CD4-positive, alpha-beta T cell treated with Interferon gamma for 1 hour (primary cell): Measurements from ENCODE around the gene EIPR1.
"Not testable (repeated sequence)": the region's sequence is repeated elsewhere in the genome, so short reads cannot be mapped to it uniquely, and the experiment has no call there.

ENCODE experiments used
- DNase-seq: peaks from one replicate; pipeline ENCODE4 v3.0.0-alpha.2; 2020

The EIPR1 gene

DNA sequence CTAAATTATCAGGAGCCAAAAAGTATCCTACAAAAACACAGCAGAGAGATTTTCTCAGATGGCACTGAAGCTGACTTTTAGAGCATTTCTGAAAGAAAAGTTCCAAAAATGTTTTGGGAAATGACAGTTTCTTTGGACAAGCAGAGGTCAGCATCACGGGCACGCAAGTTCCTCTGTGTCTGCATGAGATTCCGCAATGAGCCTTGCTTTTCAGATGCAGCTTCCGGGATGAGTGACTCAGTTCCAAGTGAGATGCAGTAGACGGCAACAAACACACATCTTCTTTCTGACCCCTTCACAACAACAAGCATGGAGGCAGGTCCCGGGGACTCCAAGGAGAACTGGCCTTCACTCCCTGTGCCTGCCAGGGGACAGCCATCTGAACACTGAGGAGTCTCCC lies 76.6 kb downstream of the EIPR1 start:
- no peak for DNase-seq

DNA sequence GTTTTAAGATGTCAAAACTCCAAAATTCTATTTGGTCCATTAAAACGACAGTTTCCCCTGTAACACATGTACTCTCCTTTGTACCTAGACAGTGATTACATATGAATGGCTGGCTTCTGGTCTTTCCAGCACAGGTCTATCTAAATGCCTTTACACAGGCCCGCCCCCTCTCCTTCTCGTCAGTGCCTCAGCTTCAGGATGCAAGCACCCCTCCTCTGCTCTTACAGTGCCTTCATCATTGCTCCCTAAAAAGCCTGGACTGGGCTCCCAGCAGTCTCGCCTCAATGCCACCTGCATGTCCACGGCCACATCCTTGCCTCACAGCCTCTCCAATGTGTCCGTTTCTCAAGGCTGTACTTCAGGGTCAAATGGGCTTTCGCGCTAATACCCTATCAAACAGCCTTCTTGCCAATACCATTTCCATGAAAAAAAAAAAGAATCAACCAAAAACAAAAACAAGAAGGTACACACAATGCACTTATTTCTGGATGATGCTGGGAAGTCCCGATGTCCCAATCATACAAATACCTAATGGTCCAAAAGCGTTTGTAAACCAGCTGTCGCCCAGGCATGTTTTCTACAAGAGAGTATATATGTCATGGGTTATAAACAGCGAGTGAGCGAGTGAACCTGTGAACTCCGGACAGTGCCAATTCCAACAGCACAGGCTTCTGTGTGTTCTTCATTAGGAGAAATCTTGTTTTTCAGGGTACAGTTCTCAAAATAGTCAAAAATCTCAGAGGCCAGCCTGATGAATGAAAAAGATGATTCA lies 77.2 kb downstream of the EIPR1 start:
- no peak for DNase-seq

DNA sequence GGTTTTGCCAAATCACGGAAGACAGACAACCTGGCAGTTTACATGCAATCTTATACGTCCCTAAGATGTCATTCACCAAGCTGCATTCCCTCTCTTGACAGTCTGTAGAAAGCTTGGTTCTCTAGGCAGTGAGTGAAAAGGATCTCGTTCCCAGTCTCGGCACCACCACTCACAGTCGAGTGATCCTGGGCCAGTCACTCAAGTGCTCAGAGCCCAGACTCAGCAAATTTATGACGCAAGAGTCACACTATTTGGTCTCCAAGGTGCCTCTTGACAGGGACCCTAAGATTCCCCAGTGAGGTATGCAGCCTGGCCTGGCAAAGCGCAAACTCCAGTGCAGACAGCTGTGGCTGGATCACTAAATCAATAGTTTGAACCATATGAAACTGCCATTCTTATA lies 77.9 kb downstream of the EIPR1 start:
- DNase-seq: no peak

DNA sequence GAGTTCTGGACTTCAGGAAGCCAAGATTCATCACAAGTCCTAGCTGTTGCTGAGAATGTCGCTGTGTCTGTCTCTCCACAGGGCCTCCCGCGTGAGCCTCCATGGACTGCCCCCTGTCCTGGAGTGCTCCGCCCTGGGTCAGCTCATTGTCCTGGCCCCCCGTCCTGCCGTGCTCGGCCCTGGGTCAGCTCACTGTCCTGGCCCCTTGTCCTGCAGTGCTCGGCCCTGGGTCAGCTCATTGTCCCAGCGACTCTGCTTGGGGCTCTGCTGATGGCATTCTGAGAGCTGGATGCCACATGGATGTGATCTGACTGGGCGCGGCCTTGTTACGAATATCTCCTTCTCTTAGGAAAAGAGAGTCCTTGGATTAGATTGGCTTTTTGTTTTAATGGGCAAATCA lies 78.5 kb downstream of the EIPR1 start:
- DNase-seq: no peak

DNA sequence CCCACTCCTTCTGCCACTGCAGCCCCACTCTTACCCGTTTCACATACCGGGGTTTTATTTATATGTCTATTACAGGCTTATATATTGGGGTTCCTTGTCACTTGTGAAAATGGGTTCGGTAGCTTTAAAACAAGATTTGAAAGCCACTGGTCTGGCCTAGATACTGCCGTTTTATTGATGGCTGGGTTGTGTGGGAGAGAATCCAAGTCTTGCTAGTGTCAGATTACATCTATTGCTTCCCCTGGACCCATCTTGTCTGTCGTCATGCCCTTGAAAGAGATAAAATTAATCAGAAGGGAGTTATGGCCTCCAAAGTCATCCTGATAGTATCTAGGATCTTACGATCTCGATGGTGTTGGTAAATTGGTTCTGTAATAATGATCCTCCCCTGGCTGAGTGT lies 79.4 kb downstream of the EIPR1 start:
- no peak for DNase-seq

DNA sequence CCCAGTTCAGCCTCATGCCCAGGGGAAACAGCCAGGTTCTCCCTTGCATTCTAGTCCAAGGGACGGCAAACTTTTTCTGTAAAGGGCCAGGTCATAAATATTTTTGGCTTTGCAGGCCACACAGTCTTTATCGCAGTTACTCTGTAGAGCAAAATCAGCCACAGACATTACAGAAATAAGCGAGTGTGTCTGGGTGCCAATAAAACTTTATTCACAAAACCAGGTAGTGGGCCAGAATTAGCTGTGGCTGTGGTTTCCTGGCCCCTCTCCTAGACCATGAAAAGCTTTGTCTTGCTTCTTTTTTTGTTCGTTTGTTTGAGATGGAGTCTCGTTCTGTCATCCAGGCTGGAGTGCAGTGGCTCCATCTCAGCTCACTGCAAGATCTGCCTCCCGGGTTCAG lies 80.1 kb downstream of the EIPR1 start:
- no peak for DNase-seq

DNA sequence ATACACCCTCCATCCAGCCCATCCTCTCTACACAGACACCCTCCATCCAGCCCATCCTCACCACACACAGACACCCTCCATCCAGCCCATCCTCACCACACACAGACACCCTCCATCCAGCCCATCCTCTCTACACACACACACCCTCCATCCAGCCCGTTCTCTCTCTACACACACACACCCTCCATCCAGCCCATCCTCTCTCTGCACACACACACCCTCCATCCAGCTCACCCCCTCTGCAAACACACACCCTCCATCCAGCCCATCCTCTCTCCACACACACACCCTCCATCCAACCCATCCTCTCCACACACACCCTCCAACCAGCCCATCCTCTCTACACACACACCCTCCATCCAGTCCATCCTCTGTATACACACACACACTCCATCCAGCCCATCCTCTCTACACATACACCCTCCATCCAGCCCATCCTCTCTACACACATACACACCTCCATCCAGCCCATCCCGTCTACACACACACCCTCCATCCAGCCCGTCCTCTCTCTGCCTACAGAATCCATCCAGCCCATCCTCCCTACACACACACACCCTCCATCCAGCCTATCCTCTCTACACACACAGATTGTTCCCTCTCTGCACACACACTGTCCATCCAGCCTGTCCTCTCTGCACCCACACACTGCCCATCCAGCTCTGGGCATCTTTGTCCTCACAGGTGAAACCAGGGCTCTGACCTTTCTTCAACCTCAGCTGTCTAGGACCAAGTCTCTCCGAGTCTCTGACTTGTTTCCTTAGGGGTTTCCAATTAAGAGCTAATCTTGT lies 81.2 kb downstream of the EIPR1 start:
- no peak for DNase-seq

DNA sequence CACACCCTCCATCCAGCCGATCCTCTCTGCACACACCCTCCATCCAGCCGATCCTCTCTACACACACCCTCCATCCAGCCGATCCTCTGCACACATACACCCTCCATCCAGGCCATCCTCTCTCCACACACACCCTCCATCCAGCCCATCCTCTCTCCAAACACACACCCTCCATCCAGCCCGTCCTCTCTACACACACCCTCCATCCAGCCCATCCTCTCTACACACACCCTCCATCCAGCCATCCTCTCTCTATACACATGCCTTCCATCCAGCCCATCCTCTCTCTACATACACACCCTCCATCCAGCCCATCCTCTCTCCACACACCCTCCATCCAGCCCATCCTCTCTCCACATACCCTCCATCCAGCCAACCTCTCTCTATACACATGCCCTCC lies 83.1 kb downstream of the EIPR1 start:
- DNase-seq: no peak

DNA sequence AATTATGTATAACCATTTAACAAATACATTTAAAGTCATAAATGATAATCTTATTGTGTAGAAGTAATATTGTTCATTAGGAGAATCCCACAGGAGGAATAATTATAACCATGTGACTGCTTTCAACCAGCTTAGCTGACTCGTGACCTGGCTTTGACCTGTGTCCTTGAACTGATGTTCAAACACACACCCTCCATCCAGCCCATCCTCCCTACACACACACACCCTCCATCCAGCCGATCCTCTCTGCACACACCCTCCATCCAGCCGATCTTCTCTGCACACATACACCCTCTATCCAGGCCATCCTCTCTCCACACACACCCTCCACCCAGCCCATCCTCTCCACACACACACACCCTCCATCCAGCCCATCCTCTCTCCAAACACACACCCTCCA lies 83.5 kb downstream of the EIPR1 start:
- DNase-seq: no peak

DNA sequence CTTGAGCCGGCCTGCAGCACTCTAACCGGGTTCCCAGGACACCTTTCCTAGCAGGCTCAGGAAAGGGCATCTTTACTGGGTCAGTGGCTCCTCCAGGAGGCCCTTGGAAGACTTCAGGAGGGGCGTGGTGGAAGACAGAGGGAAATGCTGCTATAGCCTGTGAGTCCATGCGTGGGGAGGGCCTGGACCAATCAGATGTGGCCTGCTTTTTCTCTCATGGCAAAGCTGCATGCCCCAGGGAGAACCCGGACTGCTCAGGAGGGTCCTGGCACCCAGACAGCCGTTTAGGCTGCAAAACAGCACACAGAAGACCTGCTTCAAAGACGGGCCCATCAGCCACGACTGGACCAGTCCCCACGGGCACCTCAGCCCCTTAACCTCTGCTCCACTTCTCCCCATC lies 84.4 kb downstream of the EIPR1 start:
- no peak for DNase-seq

DNA sequence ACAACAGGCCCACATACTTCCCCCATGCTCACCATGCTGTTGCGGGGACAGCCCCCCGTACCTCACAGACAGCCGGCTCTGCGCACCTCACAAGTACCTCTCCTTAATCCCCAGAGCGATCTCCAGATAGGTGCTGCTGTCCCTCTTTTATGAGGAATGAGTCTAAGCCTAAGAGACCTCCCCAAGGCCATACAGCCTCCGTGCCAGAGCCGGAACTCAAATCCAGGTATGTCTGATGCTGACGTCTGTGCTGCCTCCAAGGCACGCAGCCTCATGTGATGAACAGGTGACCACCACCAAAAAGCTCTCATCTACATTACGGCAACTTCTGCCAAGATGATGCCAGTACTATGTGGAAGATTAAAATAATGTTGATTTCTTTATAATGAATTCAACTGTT lies 85.2 kb downstream of the EIPR1 start:
- DNase-seq: no peak

DNA sequence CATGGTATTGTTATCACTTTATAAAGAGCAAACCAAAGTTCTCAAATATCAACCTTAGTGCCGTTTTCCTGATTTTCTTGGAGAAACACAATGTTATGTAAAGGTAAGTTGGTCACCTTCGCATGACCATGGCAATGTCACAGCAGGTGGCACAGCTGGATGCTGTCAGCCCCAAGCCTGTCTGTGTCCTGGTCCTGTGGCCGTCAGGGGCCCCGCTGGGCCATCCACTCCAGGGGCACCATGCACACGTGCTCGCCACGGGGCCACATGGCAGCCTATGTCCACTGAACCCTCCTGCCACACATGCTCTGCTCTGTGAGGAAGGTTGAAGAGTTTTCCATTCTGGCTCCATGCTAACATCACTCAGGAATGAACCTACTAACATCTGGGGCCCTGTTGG lies 85.9 kb downstream of the EIPR1 start:
- no peak for DNase-seq

DNA sequence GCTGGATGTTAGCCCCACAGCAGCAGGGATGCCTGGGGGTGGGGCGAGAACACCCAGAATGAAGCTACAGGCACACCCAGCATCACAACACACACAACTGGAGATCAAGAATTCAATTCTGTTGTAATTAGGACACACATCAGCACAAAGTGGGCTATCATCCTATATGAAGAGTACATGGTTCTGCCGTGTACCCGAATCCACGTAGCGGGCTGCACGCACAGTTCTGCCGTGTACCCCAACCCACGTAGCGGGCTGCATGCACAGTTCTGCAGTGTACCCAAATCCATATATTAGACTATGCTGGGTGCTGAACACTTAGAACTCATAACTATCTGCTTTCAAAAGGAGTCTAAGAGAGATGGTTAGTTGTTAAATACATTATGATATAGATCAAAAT lies 86.5 kb downstream of the EIPR1 start:
- DNase-seq: no peak

DNA sequence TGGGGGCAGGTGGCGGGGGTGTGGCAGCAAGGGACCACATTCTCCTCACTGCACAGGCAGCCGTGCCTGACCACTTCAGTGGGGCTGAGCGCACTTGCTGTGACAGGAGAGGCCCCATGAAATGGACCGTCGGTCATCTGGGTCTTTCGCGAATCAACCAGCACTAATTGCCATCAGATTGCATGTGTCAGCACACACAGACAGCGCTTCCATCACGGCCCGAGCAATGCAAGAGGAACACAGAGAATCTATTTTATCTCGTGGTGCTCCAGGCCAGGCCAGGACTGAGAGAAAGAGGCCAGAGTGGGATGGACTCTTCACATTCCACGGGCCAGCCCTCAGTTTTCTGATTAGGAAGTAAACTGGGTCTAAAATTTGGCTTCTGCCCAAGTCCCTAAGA lies 87.0 kb downstream of the EIPR1 start:
- DNase-seq: no peak

DNA sequence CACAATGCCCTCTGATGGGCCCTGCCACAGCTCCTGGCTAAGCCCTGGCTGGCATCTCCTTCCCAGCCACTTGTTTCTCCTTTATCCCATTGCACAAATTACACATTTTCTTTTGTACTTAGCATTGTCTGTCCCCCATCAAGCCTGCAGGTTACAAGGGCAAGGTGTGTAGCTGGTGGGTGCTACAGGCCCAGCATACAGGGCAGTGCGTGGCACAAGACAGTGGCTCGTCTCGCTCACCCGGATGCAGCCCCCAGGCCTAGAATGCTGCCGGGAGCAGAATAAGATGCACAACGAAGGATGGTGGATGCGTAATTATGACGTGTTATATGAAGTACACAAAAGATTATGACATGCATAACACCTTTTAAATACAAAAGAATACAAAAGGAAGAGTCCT lies 87.6 kb downstream of the EIPR1 start:
- DNase-seq: no peak

DNA sequence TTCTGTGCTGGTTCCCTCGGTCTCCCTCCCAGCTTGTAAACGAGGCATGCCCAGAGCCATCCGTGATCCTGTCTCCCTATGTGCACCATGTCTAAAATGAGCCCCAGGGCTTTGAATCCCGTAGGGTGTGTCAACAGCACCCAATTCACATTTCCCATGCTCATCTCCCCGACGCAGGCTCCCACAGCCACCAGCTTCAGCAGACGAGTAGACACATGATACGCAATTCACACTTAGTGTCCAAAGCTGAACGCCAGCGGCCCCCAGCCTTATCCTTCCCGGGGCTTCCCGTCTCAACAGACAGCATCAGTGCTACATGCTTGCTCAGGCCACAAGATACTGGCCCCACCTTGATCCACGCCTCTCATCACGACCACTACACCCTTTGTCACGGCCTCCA lies 88.1 kb downstream of the EIPR1 start:
- DNase-seq: no peak

DNA sequence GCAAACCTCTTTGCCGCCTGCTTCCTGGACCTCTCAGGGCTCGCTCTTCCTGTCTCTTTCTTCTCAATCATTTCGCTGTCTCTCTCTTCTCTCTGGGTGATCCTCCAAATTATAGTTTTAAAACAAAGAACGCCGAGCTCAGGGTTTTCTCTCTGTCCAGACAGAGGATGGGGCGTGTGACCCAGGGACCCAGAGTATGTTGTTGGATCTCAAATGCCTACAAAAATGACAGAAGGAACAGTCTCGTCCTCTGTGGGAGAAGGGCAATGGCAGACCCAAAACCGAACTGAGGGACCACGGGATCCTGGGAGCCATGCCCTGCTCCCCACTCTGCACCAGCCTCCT lies 88.5 kb downstream of the EIPR1 start:
- DNase-seq: no peak

DNA sequence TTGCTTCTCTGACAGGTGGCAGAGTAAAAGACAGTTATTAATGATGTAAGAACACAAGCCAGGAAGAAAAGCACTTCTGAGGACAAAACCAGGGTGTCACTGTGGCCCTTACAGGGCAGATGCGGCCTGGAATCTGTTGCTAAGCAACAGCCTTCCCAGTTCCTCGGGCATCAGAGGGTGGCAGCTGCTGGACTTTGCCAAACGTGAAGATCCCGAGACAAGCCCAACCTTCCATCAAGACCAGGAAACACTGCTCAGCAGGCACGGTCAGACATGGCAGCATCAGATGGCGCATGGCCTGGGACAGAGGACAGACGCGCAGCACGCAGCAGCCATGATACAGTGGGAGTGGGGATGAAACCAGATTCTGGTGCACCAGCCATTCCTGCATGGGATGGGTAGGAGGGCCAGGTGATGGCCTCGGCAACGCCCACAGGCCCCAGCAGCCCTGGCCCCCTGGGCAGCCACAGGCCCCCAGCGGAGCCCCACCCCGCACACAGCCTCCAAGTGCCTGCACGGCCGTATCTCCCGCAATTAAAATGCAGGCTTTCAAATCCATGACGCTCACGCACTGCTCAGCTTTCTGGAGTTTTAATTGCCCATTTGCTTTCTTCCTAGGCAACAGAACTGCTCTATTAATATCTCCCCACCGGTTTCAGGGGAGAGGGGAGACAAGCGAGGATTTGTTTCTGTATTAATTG lies 89.0 kb downstream of the EIPR1 start:
- no peak for DNase-seq

DNA sequence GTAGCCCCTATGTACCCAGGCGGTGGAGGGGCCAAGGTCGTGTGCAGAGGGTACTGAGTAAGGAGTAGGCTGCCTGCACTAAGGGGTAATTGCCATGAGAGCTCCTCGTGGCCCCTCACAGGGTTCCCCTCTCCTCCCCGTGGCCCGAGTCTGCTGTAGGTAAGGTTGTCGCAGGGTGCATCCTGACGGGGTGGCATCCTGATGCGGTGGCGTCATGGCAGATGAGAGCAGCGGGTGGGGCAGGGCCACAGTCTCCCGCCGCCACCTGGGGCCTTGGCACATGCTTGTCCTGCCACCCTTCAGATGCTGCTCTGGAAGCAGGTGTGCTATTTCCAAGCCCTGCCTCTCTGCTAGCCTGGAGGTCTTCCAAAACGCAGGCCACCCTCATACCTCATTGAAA lies 89.7 kb downstream of the EIPR1 start:
- no peak for DNase-seq

DNA sequence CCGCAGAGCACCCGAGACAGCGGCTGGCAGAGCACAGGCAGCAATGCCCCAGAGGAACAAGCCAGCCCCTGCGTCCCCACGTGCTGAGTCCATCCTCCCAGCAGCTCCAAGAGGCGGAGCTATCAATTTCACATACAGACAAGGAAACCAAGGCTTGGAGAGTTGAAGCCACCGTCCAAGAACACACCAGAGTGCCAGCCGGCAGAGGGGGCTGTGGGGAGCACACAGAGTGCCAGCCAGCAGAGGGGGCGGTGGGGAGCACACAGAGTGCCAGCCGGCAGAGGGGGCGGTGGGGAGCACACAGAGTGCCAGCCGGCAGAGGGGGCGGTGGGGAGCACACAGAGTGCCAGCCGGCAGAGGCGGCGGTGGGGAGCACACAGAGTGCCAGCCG lies 91.0 kb downstream of the EIPR1 start:
- DNase-seq: not testable (repeated sequence)

DNA sequence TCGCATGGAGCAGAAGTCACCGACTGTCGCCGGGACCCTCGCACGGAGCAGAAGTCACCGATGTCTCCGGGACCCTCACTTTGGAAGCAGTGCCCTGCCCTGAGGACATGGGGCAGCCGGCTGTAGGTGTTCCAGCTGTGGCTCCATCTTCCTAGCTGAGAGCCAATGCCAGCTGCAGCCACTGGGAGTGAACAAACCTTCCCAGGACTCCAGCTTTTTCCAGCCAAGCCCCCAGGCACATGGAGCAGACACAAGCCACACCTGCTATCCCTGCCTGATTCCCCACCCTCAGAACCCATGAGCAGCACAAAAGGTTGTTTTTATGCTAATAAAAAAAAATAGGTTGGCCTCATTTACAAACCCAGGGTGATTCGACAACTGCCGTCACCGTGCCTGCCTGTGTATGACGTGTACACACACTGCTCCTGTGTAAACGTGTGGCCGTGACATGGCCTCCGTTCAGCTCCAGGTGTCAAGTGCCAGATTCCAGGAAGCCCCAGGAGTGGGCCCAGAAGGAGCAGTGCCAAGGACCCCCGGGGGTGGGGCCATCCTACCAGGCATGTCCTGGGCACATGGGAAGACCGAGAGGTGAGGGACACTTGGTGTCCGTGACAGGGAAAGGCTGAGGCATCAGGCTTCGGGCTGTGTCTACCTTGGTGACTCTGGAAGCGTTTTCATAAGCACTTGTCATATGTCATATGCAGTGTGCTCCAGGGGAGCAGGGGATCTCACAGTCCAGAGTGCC lies 91.5 kb downstream of the EIPR1 start:
- no peak for DNase-seq

DNA sequence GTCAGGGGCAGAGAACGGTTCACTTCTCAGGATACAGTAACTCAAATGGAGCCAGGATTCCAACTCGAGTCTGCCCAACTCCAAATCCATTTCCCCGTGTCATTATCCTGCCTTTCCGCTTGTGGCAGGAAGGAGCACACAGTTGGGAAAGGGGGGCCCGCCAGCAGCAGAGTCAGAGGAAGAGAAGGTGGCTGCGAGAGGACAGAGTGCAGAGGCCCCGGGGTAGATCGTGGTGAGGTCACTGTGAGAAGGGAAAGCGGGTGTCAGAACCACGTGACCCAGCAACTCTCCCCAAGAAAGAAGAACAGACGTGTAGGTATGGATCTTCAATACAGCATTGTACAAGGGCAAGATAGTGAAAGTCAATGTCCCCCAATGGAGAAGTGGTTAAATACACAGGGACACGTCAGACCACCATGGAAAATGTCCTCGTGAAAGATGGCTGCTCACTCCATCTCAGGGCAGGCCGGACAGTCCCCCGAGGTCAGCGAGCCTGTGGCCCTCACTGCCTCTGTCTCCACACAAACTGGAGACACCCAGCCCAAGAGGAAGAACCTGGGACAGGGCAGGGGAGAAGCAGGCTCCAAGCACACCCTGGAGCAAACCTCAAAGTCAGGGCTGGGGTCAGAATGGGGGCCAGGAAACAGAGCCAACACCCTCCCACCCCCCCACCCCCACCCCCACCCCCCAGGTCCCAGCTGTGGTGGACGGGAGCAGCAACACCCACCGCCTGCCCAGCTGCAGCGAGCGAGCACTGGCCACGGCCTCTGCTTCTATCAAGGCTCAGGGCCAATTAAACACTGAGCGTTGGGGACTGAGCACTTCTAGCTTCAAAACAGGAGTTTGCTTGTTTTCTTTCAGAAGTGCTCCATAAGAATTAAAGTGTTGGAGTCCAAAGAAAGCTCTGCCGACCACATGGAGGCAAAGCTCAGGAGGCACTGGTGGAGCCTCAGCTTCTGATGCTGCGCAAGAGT lies 92.7 kb downstream of the EIPR1 start:
- DNase-seq: no peak
